Right ventricle myocardium inferior (tissue), 1 donor: Measurements from ENCODE around the gene SCRN2. TPM values are rescaled to one million over a fixed set of nuclear protein-coding genes. Genes with fewer than 3 reads are reported as not detected.
A peak's percentile ranks its signal among the peaks of the same experiment; 100 is the strongest.

Experiments
- ATAC-seq: fragments of 200-7000 bp; cut with Tn5 transposase; one replicate; pipeline ENCODE4 v1.9.1; 2020; ENCODE audit warnings: mild to moderate bottlenecking, moderate library complexity
- DNase-seq: peaks from one replicate; pipeline ENCODE4 v3.0.0; 2021; ENCODE audit errors: missing footprints
- intact Hi-C: fragments of 100-400 bp; cut with DNase I; formaldehyde crosslinking; loops from one replicate; pipeline ENCODE4 v1.11.0; 2022
- long read RNA-seq: library from polyadenylated mRNA; unstranded; transcript quantifications from one replicate; pipeline ENCODE4 v2.0.0, GENCODE V29; 2021
- total RNA-seq: library from RNA; stranded (reverse); fragmentation: NEBNext Ultra II Directional; extraction: Animal tissue kit (Norgen Biotek cat#: 25700); gene quantifications from one replicate; pipeline ENCODE4 v1.2.1, GENCODE V29; 2021
- donor health status: DM: no; HTN: yes; CAD: no; lungs with severe emphysema.

Gene SCRN2
- 27.0 TPM for total RNA-seq
- long read RNA-seq, transcript SCRN2-201 (8 exons, 1,548 nt): major isoform, 14 of 32 reads
- long read RNA-seq, partial matches to known transcripts: 2 of 32 reads
- long read RNA-seq, other reads (novel, unspliced or antisense): 9 of 32 reads

DNA sequence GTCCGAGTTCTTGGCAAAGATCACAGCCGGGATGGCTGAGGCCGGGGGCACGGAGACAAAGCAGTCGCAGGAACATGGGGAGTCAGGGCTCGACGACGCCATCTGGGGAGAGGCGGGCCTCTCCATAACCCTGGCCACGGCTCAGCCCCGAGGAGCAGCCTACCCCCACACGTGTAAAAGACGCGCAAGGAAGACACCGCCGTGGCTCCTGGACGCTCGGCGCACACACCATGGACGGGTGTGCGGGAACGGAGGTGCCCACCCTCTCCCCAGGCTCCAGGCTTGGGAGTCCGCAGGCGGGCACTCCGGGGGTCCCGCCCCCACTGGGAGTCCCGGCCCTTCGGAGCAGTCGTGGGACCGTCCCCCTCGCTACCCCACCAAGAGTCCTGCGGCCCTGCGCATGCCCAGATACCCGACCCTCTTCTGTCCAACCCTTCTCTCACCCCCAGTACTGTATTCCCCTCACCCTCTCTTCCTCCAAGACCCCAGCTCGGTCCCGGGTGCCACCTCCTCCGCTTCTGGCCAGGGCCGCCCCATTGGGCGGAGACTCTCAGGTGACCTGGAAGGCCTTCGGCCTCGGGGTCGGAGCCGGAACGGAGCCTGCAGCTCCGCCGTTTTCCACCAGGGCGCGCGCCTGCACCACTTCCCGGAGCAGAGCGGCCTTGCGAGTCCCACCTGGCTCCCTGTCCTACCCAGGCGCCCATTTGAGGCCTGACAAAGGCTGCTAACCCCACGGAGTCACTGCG lies at the start of gene SCRN2:
Gene SCRN2 (minus strand): TSS at position 532 of the 746 bp plus-strand sequence. CDS start 430 bp downstream, at position 102.
- intact Hi-C loops: loop anchor here (1.0 to 2.0 kb wide), 4 partner anchors 49 to 184 kb away; no protein-coding TSS in a partner anchor

DNA sequence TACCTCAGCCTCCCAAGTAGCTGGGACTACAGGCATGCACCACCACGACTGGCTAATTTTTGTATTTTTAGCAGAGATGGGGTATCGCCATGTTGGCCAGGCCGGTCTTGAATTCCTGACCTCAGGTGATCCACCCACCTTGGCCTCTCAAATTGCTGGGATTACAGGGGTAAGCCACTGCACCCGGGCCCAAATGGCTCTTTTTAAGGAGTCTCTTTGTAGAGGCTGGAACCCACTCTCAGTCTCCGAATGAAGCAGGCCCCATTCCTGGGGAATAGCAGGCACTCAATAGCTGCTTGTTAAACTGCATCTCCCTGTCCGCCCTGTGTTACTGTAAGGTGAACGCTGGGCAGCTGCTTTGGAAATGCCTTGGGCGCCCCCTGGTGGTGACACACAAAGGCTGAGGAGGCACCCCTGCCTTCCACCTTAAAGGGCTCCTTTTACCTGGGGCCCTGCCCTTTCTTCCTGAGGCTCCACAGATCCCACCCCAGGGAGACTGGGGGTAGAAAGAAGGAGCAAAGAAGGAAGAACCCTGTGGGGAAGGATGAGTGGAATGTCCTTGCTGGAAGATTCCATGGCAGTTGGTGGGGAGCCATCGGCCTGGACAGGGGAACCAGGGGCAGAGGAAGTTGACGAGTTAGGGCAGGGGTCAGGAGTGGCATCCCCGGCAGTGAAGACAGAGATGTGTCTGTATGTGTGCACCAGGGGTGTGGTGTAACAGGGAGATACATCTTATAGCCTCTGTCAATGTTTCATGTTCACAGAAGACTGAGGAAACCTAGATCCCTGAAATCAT lies 48.9 kb upstream of the SCRN2 start:
- peak; percentile 91 for DNase-seq
- ATAC-seq: peak; percentile 90
- intact Hi-C loops: loop anchor here (1.0 to 10.0 kb wide), 2 partner anchors 49 to 195 kb away; partner anchors contain the start of genes SCRN2 and TBKBP1

More for the DNA sequence above, at the start of gene SCRN2:
- peak; percentile 95 for ATAC-seq
- peak; percentile 96 for DNase-seq

DNA sequence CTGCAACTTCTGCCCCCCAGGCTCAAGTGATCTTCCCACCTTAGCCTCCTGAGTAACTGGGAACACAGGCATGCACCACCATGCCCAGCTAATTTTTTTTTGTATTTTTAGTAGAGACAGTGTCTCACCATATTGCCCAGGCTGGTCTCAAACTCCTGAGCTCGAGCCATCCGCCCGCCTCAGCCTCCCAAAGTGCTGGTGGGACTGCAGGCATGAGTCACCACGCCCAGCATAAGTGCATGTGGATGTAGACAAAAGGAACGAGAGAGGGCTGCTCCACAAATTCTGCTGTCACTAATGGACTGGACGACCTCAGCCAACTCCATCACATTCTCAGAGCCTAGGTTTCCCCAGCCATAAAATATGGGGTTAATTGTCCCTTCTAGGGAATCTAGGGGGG lies 47.2 kb upstream of the SCRN2 start:
- ATAC-seq (no peak), DNase-seq (no peak)
- intact Hi-C loops: no loop called here

DNA sequence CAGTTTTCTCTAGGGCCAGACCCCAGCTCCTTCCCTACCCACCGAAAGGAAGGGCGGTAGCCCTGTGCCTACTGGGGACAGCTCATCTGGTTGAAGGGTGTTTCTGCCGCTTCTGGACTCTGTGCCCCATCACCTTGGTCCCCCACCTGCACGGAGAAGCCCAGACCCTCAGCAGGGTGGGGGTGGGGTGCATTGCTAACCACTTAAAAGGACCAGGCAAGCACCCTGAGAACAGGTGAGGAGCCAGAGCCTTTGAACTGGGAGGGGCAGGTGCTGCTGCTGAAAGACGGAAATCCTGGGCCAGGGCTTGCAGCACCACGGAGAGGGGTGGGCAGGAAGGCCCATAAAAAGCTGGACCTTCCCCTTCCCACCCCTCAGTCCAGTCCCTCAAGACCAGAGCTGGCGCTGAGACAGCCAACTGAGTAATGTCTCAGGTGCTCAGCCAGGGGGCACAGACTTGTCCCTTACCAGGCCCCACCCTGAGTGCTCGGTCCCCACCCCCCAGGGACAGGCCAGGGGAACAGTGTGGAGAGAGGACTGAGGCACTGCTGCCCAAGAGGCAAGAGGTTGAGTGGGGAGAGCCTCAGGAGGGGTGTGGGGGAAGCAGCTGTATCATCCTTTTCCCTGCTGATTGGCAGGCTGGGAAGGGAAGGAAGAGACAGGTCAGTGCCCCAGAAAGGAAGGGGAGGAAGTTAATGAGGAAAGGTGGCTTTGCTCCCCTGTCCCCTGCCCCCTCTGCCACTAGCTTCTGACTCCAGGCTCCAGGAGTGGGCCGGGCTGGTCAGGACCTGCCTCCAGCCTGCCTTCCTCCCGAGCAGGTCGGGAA lies 44.0 kb upstream of the SCRN2 start:
- intact Hi-C loops: no loop called here
- DNase-seq (no peak), ATAC-seq (no peak)

DNA sequence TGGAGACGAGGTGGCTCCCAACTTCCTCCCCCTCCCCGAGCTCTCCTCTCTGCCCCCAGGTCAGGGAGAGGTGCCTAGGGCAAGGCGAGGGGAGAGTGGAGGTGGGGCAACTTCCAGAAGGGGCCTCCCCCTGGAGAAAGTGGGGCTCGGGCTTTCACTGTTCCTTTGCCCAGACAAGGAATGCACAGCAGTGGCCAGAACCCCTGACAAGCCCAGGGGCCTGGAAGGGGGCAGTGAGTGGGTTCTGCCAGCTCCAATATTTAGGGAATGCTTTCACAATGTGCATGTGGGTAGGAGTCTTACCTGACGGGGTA lies 43.3 kb upstream of the SCRN2 start:
- intact Hi-C loops: no loop called here
- no peak for DNase-seq
- no peak for ATAC-seq

DNA sequence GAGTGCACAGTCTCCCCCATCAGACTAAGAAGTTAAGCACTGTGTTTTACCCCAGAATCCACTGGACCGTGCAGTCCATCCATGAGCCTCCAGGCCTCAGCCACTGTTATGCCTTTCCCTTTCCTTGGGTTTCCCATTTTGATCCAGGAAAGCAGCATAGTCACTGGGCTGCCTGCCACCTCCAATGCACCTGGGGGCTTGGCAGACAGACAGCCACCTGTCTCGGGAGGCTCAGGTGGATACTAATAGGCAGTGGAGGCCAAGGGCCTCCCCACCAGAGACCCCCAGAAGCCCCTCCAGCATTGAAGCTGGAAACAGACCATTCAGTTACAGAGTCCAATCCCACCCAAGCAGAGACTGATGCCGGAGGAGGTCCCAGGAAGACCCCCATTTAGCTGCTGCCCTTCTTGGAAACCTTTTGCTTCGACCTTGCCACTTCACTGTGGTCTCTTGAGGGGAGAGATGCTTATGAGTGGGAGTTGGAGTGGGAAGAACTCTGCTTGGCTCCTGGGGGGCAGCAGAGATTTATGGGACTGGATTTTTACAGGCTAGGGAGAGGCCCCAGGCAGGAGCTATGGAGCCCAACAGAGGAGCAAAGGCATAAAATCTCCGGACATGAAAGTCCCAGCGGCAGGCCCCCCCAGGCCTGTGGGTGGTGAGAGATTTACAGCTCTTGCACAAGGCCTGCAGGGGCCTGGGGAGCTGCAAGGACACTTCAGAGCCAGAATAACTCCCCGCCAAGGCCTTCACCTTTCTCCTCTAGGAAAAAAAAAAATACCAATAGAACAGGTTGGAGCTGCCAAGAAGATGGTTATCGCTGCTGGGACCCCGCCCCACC lies 42.7 kb upstream of the SCRN2 start:
- intact Hi-C loops: no loop called here
- DNase-seq: no peak
- ATAC-seq: no peak

DNA sequence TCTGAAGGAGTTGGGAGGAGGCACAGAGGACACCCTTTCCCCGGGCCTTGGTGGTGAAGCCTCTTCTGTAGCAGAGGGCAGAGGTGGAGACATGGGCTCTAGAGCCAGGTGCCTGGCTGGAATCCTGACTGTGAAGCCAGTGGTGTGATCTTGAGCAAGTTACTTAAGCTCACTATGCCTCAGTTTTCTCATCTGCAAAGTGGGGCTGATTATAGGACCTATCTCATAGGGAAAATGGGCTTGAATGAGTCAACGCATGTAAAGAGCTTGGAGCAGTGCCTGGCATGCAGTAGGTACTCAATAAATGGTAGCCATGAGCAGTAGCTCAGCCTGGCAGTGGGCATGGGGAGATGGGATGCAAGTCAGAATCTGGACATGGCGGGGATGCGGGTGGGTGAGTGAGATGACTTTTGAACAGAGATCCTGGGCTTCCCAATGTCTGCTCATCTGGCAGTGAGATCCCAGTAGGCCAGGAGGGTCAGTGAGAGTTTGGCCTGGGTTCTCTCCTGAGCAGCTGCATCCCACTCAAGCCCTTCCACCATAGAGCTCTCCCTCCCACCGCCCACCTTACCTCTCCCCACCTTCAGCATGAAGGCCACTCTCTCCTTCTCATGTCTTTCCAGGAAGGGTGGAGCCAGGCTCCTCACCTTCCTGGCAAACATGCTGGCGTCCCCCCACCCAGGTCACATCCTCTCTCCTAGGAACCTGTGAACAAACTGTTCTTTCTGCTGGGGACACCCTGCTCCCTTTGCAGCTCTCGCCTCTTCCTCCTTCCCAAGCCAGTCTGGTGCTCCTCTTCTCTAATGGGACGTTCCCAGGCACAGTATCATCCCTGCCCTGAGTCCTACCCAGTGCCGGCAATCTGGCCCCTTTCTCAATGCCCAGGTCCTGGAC lies 41.9 kb upstream of the SCRN2 start:
- no peak for DNase-seq
- ATAC-seq: no peak
- intact Hi-C loops: no loop called here

DNA sequence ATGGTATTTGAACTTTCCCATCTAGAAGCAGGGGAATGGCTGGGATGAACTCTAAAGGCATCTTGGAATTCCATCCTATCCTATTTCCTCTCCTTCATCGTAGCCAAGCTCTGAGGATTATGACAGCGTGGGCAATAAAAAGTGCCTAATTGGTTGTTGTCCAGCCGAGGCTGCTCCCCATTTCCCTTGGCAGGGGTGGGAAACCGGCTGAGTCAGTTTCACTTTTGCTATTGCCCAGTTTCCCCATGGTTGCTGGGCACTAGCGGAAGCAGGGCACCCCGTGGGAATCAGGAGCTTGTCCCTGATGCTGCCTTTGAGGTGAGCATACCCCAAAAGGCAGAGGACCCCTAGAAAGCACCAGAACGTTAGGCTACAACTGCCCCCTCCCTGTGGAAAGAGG lies 41.2 kb upstream of the SCRN2 start:
- intact Hi-C loops: no loop called here
- ATAC-seq (no peak), DNase-seq (no peak)

DNA sequence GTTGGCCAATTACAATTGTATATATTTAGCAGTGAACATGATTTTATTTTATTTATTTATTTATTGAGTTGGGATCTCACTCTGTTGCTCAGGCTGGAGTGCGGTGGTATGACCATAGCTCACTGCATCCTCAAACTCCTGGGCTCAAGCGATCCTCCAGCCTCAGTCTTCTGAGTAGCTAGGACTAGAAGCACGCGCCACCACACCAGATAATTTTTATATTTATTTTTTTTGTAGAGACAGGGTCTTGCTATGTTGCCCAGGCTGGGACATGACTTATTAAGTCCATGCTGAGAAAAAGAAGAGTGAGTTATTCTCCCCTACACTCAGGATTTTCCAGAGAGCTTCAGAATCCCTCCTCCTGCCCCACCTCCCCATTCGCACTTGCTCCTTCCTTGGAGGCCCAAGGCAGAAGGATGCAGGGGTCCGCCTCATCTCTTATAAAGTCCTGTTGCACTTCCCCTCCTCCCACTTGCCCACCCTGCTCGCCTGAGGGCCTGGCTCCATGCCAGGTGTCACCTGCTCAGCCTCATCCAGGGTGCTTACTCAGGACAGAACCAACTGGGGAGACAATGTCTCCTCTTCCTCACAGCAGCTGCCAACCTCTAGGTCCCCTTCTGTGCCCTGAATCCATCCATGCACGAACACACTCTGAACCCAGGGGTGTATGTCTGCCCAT lies 38.8 kb upstream of the SCRN2 start:
- intact Hi-C loops: no loop called here
- no peak for DNase-seq
- ATAC-seq: no peak

DNA sequence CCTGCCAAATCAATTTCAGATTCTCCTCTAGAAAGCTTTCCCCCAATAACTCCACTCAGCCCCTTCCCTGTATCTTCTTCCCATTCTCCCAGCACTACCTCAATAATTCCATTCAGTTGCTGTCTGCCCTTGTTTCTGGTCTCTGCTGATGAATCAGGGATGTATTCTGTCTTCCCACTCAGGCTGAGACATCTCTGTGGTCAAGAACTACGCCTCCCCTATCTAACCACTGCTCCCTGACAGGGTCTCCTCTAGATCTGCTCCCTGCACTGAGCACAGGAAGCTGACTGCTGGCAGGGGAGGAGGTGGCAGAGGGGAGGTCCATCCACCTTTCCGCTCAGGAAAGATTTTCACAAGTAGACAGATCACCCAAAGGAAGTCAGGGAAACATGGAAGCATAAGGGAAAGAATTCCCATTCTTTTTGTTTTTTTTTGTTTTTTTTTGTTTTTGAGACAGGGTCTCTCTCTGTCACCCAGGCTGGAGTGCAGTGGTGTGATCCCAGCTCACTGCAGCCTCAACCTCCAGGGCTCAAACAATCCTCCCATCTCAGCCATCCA lies 38.0 kb upstream of the SCRN2 start:
- ATAC-seq (no peak), DNase-seq (no peak)
- intact Hi-C loops: no loop called here

DNA sequence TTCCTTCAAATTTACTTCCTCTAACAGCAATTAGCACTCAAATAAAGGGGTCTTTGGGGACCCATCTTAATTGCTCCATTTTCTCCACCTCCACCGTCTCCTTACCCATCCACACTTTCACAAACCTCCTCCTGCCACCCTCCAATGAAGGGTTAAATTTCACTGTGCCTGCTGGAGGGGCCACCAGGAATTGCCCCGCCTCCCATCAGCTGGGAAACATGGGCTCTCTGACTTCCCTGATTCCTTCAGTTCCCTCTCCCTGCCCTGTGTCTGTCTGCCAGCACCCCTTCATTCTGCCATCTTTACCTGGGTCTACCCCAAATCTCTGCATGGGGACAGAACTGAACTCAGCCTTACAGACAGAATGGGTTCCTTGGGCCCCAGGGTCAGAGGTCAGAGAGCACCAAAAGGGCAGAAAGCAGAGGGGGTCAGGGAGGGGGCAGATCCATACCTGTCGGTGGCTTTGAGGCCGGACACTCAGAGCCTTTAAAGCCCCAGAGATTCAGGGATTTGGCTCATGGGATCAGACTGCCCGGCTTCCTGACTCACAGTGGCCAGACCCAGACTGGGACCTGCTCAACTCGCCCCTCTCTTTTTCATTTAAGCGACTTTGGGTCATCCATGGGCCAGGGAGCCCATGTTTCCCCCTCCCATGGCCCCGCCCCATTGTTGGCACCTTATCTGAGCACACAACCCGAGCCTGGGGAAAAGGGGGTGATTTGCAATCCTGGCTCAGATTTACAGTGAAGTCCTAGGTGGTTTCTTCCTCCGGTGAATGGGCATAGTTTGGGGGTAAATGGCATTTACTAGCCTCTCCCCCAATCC lies 37.3 kb upstream of the SCRN2 start:
- no peak for ATAC-seq
- intact Hi-C loops: no loop called here
- no peak for DNase-seq

DNA sequence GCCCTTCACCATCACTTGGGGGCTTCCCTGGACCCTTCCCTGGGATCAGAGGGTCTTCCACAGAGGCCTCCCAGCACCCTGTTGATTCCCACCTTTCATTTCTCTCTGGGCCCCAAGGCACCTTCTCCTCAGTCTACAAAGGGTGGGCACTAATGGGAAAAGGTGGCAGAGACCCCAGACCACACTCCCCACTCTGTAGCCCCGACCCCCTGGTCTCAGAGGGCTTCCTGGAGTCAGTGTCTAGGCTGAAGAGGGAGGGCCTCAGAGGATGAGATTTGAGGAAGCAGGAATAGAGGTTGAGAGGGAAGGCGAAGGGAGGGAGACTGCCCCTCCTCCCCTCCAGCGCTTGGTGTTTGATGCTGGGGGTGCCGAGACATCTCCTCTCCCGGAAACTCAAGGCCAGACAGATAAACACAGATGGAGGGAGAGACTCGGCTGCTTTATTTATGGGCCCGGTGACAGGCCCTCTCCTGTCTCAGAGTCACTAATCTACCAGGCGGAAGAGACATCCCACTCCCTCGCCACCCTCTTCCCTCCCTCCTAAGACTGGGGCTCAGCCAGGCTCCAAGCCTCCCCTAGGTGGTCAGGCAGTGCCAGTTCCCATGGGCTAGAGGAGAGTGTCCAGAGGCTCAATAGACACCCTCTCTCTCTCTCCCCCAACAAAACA lies 36.4 kb upstream of the SCRN2 start:
- DNase-seq (no peak), ATAC-seq (peak; percentile 23)
- intact Hi-C loops: no loop called here

DNA sequence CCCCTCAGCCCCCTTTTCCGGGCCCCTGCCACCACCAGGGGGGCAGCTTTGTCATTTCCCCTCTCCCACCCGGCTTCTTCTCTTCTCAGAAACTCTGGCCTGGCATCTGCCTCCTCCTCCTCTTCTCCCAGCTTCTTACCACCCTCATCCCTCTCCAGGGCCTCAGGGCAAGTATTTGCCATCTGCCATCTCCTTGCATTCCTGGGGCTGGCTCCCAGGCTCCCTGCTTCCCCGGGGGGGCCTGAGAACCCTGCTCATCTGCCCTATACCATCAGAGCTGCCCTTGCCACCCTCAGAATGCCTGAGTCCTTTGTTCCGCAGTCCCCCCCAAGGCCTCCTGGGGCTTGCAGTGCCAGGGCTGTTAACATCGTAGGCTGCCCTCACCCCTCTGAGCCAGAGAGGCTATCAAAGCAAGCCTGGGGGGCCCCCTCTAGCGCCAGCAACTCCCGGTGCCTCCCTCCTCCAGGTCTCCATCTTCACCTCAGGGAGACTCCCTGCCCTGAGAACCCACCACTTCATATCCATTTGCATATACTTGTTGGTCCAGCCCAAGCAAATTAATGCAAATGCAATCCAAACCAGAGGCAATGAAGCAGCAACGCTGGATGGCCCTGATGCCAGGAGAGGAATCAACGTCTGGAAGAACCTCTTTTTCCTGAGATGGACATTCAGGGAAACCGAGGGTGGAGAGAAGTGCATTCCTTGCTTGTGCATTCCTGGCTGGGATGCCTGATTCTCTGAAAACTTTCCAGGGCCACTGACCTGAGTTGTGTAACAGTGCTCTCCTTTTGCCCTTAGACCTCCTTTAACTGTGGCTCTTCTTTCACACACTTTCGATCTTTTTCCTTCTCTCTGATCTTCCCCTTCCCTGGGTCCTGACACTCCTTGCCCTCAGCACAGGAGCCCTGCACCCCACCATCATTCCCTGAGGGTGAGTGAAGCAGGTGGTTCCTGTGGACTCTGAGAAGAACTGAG lies 34.2 kb upstream of the SCRN2 start:
- no peak for ATAC-seq
- intact Hi-C loops: no loop called here
- no peak for DNase-seq
